SHP77 treated with DMSO at 0.1 percent for 48 hours (cell line): ENCODE measurements around the gene CHRNG.
A peak's percentile ranks its signal among the peaks of the same experiment; 100 is the strongest.

ENCODE experiments used
- DNase-seq: peaks from one replicate; lab custom pipeline; 2025; lab: John Stamatoyannopoulos, UW

CHRNG gene

GRCh38 chr2:232505856-232506255, 33.6 kb upstream of the CHRNG start:
- no peak for DNase-seq

- no peak for DNase-seq
These were observed 32.8 kb upstream of the CHRNG start for GRCh38 chr2:232506709-232507108.

- DNase-seq, result no peak
These were observed 31.2 kb upstream of the CHRNG start for GRCh38 chr2:232508251-232508650.

- DNase-seq, result peak; percentile 59
These were observed 28.1 kb upstream of the CHRNG start for GRCh38 chr2:232511336-232511890.

- DNase-seq, result no peak
These were observed 26.9 kb upstream of the CHRNG start for GRCh38 chr2:232512602-232513001.

GRCh38 chr2:232513353-232513752, 26.1 kb upstream of the CHRNG start:
- DNase-seq, result no peak

- DNase-seq, result no peak
These were observed 23.9 kb upstream of the CHRNG start for GRCh38 chr2:232515639-232516038.

- no peak for DNase-seq
These were observed 22.9 kb upstream of the CHRNG start for GRCh38 chr2:232516551-232516950.

GRCh38 chr2:232518844-232519243, 20.6 kb upstream of the CHRNG start:
- no peak for DNase-seq

GRCh38 chr2:232519581-232520438, 19.7 kb upstream of the CHRNG start, which contains the start of gene PRSS56:
Gene PRSS56 (plus strand): TSS chr2:232520388. CDS start chr2:232520599, 211 bp downstream.
- DNase-seq, result no peak

- DNase-seq, result no peak
These were observed 19.0 kb upstream of the CHRNG start for GRCh38 chr2:232520489-232520888.

- no peak for DNase-seq
These were observed 18.4 kb upstream of the CHRNG start for GRCh38 chr2:232521098-232521497.

GRCh38 chr2:232521959-232522622, 17.4 kb upstream of the CHRNG start:
- no peak for DNase-seq

- DNase-seq, result no peak
These were observed 16.7 kb upstream of the CHRNG start for GRCh38 chr2:232522623-232523401.

- no peak for DNase-seq
These were observed 16.1 kb upstream of the CHRNG start for GRCh38 chr2:232523402-232523681.

GRCh38 chr2:232523682-232524597, 15.6 kb upstream of the CHRNG start:
- no peak for DNase-seq

- no peak for DNase-seq
These were observed 14.7 kb upstream of the CHRNG start for GRCh38 chr2:232524771-232525170.

- no peak for DNase-seq
These were observed 14.3 kb upstream of the CHRNG start for GRCh38 chr2:232525199-232525598.

- DNase-seq, result no peak
These were observed 13.6 kb upstream of the CHRNG start, which contains the start of gene CHRND for GRCh38 chr2:232525791-232526371. Gene CHRND (plus strand): TSS chr2:232526160. CDS start chr2:232526216, 56 bp downstream.

GRCh38 chr2:232526372-232526941, 13.0 kb upstream of the CHRNG start:
- no peak for DNase-seq
